ENCODE data around the gene MYLK. TPM values are rescaled to one million over a fixed set of nuclear protein-coding genes. Genes with fewer than 3 reads are reported as not detected.

Gene MYLK
- total and polyA plus RNA-seq, 9 of the 15 experiments (the other 6 are each of a cell fraction or from before 2014, with no cell fraction given) = 0.11 to 0.53 (median 0.18) TPM; not detected in 2

- in situ Hi-C loops (cut with MboI) (no loop called here), intact Hi-C loops (cut with micrococcal nuclease) (no loop called here)
- no peaks in the 10 kb centered on the region for H3K4me1 ChIP-seq (replicated peaks in 1 of 2; ENCODE audit: control insufficient read depth in 2 of 2, insufficient read depth in 2 of 2, low read length in 2 of 2)
- no peak overlapping the region for H3K4me3 ChIP-seq
- H3K9me1 ChIP-seq (ENCODE audit: control insufficient read depth, insufficient read depth, low read length) = no peaks in the 10 kb centered on the region
- no peak for ATAC-seq
- WGBS (ENCODE audit: insufficient coverage, low coverage, missing lambda C conversion rate) = 2% methylated on average over 4 of the region's 4 CpGs
- H3K27me3 ChIP-seq (ENCODE audit: control insufficient read depth in 2 of 2, insufficient read depth in 2 of 2, low read length in 2 of 2) = peaks cover 0 to 4% of the 10 kb centered on the region in 2 experiments; a peak in 1 of 5 replicates
- no peaks in the 10 kb centered on the region for H3K36me3 ChIP-seq (ENCODE audit: control insufficient read depth, insufficient read depth, low read length)
- H3K79me2 ChIP-seq (ENCODE audit: control insufficient read depth, insufficient read depth, low read length) = no peaks in the 10 kb centered on the region
- POLR2A ChIA-PET = no interaction called here
- H2AFZ ChIP-seq (ENCODE audit: low read depth, low read length) = no peak overlapping the region
- no peak for FAIRE-seq
- no peak overlapping the region for H3K27ac ChIP-seq (ENCODE audit: extremely low read depth, low read depth, low read length)
- H3K4me2 ChIP-seq (ENCODE audit: insufficient read depth, low read length) = no peak overlapping the region
- CTCF ChIA-PET (ENCODE audit: low intra/inter-chr PET ratio) = no interaction called here
- no peak for DNase-seq (ENCODE audit: extremely low read depth in 1 of 4, low spot score in 3 of 4)
- H3K9me3 ChIP-seq (replicated peaks; ENCODE audit: control insufficient read depth, insufficient read depth, low read depth, low read length) = no peaks in the 10 kb centered on the region
- BruUV-seq (replicated peaks) = no TSS peak
- H4K20me1 ChIP-seq (replicated peaks; ENCODE audit: control insufficient read depth, insufficient read depth, low read length) = no peaks in the 10 kb centered on the region
- H3K9ac ChIP-seq (ENCODE audit: insufficient read depth in 1 of 2, low read depth in 2 of 2, low read length in 2 of 2) = no peak overlapping the region
- TF ChIP-seq MBD2 (IDR thresholded peaks at IDR 0.05; ENCODE audit: borderline replicate concordance, low read depth) (no peak), ATF2 (CRISPR knock-in tag; IDR thresholded peaks at IDR 0.05) (no peak), PHTF2 (CRISPR knock-in tag; IDR thresholded peaks at IDR 0.05) (no peak), MED1 (CRISPR knock-in tag; IDR thresholded peaks at IDR 0.05; ENCODE audit: borderline replicate concordance) (no peak), HDAC3 (IDR thresholded peaks at IDR 0.05; ENCODE audit: borderline replicate concordance, partially characterized antibody) (no peak), JUN (IDR thresholded peaks at IDR 0.05; ENCODE audit: borderline replicate concordance, low read depth, low read length) (no peak), JUN (CRISPR knock-in tag; IDR thresholded peaks at IDR 0.05; ENCODE audit: borderline replicate concordance) (no peak), ATF4 (CRISPR knock-in tag; IDR thresholded peaks at IDR 0.05) (no peak), ATF6 (CRISPR knock-in tag; IDR thresholded peaks at IDR 0.05) (no peak), ZFX (CRISPR knock-in tag; IDR thresholded peaks at IDR 0.05) (no peak), RREB1 (CRISPR knock-in tag; IDR thresholded peaks at IDR 0.05) (no peak)
These were observed 74.5 kb downstream of the MYLK start for GRCh38 chr3:123809597-123809996.

All from K562 (cell line).